Limb (tissue), 2 donors: ENCODE measurements around the gene PPP1R14B.
A peak's percentile ranks its signal among the peaks of the same experiment; 100 is the strongest.
"Not testable (repeated sequence)": the region's sequence is repeated elsewhere in the genome, so short reads cannot be mapped to it uniquely, and the experiment has no call there.

Experiments used
- DNase-seq, 2 donors: peaks; one replicate each; pipeline ENCODE4 v3.0.0-alpha.2; 2016; ENCODE audit errors: extremely low spot score in 2 of 2

PPP1R14B gene

DNA sequence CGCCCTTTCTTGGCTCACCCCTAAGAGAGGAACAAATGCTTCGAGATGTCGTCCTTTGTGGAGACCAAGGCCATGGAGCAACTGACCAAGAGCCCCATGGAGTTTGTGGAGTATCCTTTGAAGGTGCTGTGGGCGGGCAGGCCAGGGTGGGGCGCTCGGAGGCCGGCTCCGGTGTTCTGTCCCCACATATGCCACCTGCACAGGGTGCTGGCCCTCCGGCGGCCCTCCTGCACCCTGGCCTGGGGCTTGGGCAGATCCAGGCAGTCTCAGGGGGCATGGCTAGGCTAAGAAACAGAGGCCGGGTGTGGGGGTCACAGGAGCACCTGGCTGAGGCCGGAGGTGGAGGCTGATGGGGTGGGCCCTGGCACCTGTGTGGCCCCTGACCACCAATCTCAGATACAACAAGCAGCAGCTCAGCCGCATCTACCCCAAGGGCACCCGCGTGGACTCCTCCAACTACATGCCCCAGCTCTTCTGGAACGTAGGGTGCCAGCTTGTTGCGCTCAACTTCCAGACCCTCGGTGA lies 14.9 kb upstream of the PPP1R14B start:
- no peak for DNase-seq

DNA sequence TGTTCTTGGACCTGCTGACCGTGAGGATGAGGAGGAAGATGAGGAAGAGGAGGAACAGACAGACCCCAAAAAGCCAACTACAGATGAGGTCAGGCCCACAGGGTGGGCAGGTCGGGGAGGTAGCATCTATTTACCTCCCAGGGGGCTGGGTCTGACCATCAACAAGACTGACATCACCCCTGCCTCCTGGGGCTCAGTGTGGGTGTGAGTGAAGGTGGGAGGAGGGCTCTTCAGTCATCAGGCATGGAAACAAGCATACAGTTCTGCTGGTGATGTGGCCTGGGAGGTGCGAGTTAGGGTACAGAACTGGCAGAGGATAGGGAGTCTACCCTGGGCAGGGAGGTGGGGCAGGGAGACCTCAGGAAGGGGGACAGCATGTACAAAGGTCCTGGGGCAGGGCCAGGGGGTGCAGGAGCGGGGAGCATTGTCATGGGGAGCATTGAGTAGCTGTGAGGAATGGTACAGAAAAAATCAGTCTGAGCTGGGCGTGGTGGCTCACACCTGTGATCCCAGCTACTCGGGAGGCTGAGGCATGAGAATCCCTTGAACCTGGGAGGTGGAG lies 13.5 kb upstream of the PPP1R14B start:
- no peak for DNase-seq

GRCh38 chr11:64259533-64260067 lies 12.9 kb upstream of the PPP1R14B start:
- no peak for DNase-seq

- no peak for DNase-seq
These were observed 12.3 kb upstream of the PPP1R14B start for GRCh38 chr11:64258946-64259532.

DNA sequence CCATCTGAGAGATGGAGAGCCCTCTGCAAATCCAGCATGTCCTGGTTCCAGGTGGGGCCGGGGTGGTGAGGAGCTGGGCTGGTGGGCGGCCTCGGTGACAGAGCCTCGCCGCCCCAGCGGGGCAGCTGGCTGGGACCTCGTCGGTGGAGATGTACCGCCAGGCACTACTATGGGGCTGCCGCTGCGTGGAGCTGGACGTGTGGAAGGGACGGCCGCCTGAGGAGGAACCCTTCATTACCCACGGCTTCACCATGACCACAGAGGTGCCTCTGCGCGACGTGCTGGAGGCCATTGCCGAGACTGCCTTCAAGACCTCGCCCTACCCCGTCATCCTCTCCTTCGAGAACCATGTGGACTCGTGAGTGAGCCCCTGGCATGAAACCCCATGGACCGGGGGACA lies 11.6 kb upstream of the PPP1R14B start:
- DNase-seq: no peak

DNA sequence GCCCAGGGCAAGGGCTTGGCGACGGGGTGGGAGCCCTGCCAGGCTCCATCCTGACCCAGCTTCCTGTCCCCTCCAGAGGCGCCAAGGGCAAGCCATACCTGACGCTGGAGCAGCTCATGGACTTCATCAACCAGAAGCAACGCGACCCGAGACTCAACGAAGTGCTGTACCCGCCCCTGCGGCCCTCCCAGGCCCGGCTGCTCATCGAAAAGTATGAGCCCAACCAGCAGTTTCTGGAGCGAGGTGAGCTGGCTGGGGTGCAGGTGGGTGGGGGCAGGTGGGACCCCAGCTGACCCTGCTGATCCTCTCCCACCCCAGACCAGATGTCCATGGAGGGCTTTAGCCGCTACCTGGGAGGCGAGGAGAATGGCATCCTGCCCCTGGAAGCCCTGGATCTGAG lies 9.6 kb upstream of the PPP1R14B start:
- no peak for DNase-seq

DNA sequence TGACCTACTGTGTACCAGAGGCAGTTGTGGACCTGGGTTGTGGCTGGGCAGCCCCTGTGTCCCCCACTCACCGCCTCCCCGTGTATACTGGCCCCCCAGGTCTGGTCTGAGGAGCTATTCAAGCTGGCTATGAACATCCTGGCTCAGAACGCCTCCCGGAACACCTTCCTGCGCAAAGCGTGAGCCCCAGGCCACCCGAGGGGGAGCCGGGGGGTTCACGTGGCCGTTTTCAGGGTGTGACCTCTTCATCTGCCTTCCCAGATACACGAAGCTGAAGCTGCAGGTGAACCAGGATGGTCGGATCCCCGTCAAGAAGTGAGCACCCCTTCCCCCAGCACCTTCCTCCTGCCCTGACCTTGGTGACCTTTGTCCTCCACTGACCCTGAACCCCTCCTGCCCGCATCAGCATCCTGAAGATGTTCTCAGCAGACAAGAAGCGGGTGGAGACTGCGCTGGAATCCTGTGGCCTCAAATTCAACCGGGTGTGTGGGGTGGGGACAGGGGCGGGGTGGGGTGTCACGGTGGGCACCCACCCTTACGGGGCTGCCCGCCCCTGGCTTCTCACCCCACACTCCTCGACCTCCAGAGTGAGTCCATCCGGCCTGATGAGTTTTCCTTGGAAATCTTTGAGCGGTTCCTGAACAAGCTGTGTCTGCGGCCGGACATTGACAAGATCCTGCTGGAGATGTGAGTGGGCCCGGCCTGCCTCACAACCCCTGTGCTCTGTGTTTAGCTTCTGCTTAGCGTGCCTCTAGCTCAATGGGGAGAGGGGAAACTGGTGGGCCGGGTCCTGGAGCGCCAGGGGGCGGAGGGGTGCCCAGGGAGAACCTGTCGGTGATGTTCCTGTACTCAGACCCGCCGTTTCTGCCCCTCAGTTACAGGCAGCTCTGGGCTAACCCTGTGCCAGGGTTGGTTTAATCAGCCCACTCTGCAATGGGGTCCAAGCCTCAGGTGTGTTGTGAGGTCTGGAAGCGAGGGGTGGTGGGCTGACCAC lies 8.7 kb upstream of the PPP1R14B start:
- no peak for DNase-seq

- DNase-seq: no peak
These were observed 7.6 kb upstream of the PPP1R14B start for GRCh38 chr11:64254326-64254725.

DNA sequence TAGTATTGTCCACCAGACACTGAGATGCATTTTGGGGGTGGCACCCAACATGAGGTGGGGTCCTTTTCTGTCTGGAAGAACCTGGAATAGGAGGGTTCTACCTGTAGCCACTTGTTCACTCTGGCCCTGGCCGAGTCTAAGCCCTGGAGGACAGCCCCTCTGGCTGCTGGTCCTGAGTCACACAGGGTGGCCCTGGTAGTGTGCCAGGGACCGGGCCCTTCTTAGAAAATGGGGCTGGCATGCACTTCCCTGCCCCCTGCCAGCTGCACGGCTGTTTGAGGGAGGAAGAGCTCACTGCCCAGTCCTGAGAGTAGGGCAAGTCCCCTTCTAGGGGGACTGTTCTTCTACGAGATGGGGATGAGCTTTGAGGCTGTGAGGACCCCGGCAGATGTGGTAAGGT lies 6.7 kb upstream of the PPP1R14B start:
- no peak for DNase-seq

DNA sequence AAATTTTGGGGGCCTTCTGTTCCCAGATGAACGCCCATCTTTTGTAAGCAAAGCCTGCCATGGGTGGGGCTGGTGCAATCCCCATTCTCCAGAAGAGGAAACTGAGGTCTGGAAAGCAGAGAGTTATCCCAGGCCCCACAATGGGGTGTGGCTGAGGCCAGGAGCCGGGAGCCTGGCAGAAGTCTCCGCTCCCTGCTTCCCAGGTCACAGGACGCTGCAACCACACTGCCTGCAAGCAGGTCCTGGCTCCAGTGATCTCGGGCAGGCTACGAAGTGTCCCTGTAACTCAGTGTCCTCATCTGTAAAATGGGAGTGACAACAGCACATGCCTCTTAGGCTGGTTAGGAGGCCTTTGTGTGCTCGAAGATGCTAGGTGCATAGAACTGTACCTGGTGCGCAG lies 6.3 kb upstream of the PPP1R14B start:
- no peak for DNase-seq

- no peak for DNase-seq
These were observed 5.5 kb upstream of the PPP1R14B start for GRCh38 chr11:64252003-64252872.

DNA sequence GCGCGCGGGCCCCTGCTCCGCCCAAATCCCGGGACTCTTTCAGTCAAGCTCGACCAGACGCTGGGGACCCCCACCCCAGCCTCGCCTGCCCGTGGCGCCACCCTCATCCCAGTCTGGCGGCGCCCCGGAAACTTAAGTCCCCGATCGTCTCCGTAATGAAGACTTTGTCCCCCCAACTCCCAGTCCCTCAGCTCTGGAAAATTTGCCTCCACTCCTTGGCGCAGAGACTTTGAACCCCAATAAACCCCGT lies 4.9 kb upstream of the PPP1R14B start:
- no peak for DNase-seq

- DNase-seq: peak in 1 of 2 donors; percentile 85
These were observed 4.4 kb upstream of the PPP1R14B start, which contains the start of gene PLCB3 for GRCh38 chr11:64251016-64251752. PLCB3 (plus strand) TSS chr11:64251530; CDS start chr11:64251650, 120 bp downstream.

DNA sequence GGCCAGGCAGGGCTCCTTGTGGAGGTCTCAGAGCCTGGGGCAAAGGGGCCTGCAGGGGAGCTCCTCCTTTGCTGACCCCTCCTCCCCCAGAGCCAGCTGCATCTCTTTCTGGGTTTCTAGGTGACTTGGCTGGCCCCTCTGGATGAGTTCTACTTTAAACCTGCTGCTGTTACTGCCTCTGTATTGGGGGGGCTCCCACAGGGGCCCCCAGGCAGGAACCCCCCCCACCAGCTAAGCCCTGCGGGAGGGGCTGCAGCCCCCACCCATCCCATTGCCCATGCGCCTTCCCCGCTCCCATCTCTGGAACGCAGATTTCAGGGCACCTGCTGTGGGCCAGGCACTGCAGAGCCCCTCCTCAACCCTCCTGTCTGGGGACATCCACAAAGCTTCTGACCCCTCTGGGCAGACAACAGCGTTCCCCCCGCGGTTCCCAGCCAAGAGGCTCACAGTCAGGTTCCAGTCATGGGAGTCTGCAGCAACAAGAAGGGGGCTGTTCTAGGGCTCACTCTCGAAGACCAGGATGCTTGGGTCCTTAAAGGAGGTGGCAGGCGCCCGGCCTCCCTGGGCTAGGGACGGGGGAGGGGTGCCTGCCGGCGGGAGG lies 3.8 kb upstream of the PPP1R14B start:
- no peak for DNase-seq

- no peak for DNase-seq
These were observed 3.0 kb upstream of the PPP1R14B start for GRCh38 chr11:64249563-64250414.

DNA sequence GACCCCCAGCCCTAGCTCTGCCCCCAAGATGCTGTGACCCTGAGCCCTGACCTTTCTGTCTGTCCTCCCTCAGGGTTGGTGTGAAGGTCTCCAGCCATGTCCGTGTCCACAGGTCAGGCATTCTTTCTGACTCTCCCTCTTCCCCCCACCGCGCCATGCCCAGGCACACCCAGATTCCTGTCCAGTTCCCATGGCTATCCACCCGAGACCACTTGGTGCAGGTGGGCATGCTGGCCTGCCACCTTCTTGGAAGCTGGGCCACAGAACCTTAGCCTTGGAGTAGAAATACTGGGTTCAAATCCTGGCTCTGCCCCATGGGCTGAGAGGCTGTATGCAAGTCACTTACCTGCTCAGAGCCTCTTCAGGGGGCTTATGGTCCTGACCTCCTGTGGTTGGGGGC lies 2.3 kb upstream of the PPP1R14B start:
- DNase-seq: no peak

DNA sequence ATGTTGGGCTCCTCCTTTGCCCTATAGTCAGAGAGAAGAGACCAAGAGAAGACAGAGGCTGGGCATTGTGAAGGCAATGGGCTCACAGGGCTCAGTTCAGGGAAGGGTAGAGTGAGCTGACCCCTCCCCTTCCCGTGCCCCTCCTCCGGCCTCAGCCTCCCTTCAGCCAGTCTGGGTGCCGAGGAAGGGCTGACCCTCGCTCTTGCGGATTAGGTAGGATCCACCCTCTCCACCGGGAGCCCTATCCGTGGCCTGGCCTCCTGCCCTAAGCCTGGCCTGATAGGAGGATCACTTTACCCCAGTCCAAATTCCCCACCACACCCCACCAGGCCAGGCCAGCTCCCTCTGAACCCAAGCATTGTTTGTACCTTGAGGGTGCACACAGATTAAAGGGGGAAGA lies 1.8 kb upstream of the PPP1R14B start:
- DNase-seq: no peak

DNA sequence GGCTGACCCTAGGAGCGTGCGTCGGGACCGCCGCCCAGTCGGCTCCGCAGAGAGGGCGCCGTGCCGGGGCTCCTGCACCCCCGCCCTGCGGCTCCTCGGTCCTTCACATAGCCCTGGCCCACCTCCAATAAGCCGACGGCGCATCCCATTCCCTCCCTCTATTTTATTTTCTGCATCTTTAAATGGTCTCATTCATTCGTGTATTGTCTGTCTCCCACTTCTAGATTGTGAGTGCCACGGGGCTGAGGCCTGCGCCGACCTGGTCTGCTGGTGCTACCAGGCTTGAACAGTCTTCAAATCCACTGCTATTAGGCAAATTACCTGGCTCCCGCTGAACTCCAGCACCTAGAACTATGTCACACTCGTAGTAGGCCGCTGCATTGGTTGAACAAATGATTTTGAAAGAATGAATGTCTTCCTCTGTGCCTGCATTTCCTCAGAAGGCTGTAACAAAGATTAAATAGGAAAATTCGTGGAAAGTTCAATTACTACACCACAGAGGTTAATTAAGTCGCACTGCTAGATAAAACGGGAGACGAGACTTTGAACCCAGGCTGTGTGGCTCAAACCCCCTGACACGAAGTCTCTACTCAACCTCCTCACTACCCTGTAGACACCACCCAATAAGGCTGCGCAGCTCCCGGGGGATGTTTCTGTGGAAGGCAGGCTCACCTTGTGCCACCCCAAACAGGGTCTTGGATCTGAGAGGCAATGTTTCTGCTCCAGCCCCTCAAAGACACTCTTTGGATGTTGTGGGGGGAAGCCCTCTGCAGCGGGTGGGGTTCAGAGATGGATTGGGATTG lies 1.2 kb upstream of the PPP1R14B start:
- DNase-seq: no peak

- not testable (repeated sequence) for DNase-seq
These were observed 197 bp downstream of the PPP1R14B start for GRCh38 chr11:64246621-64246870.
